Measurements from ENCODE around the gene NAA25.
"Not testable (repeated sequence)": the region's sequence is repeated elsewhere in the genome, so short reads cannot be mapped to it uniquely, and the experiment has no call there.

Gene NAA25

GRCh38 chr12:112013601-112014402 lies 94.8 kb downstream of the NAA25 start:
- peak overlapping the region; percentile 95 for H3K4me3 ChIP-seq (replicated peaks; ENCODE audit: low read depth, low read length)
- peak; percentile 82 for DNase-seq (ENCODE audit: low read depth)
- no peak for TF ChIP-seq CTCF (IDR thresholded peaks at IDR 0.05; ENCODE audit: low read length, missing control alignments)

DNA sequence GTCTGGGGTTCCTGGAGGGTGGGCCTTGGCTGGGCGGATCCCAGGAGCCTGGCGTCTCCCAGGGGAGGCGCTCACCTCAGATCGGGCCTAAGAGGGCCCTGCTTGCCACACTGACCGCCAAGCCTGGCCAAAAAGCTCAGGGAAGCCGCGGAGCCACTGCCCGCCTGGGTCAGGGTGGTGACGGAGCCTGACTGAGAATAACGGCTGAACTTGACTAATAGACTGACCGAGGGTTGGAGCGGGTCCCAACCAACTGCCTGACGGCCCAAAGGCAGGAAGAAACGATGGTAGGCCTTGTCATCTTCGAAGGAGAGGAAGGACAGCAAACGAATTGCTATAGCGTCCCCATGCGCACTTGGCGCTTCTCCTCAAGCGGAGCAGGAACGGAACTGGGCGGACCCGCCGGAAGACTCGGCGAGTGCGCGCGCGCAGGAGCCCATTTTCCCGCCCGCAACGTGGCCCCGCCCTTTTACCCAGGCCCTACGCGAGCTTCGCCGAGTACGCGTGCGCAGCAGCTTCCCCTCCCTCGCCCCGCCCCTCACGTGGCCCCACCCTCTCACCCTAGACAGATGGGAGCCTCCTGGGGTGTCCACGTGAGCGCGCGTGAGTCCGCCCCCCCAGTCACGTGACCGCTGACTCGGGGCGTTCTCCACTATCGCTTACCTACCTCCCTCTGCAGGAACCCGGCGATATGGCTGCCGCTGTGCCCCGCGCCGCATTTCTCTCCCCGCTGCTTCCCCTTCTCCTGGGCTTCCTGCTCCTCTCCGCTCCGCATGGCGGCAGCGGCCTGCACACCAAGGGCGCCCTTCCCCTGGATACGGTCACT lies 95.6 kb downstream of the NAA25 start, which contains the start of the genes ERP29 and TMEM116:
TSS of gene ERP29 (plus strand) at position 652 of the 826 bp plus-strand sequence. CDS start at position 692, 40 bp downstream.
TSS of gene TMEM116 (minus strand) at position 391 of the 826 bp plus-strand sequence. CDS start 7,895 bp downstream, outside the sequence.
- H3K4me3 ChIP-seq (replicated peaks; ENCODE audit: low read depth, low read length): peak within 1 kb of the TSS; percentile 95
- peak; percentile 43 for TF ChIP-seq CTCF (IDR thresholded peaks at IDR 0.05; ENCODE audit: low read length, missing control alignments)
- peak; percentile 99 for DNase-seq (ENCODE audit: low read depth)

- H3K4me3 ChIP-seq (replicated peaks; ENCODE audit: low read depth, low read length): no peak overlapping the region
- TF ChIP-seq CTCF (IDR thresholded peaks at IDR 0.05; ENCODE audit: low read length, missing control alignments): no peak
- no peak for DNase-seq (ENCODE audit: low read depth)
Measured at GRCh38 chr12:112011685-112012084, 96.9 kb downstream of the NAA25 start.

DNA sequence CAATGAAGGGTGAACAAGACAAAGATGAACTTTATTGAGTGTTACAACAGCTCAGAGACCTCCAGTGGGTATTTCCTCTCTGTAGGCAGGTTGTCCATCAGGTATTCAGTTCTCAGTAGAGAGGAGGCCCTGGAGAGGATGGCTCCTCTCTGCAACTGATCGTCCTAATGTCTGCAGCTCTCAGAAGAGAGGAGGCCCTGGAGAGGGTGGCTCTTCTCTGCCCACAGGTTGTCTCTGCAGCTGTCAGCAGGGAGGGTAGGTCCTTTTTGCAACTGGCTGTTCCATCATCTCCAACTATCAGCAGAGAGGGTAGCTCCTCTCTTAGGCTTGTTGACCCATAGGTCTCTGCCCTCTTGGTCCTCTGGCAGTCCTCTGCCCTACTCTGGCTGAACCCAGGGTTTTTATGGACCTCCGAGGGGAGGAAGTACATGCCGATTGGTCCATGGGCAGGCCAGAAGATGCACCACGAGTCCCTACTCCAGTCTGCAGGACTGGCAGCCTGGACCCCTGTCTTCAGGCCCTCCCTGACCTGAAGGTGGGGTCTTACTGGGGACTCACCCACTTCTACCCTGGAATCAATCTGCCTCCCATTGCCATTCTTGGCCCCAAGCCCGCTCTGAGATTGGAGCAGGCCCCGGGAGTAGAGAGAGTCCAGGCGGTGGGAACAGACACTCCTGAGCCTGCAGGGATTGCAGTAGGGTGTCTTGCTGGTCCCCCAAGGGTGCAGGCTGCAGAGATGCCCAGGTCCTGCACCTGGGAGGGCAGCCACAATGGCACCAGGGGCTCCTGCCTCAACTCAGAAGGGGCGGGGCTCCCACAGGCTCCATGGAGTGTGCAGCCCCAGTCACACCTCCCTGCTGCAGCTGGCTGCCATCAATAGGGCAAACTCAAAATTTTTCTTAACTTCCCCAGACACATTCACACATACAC lies 97.9 kb downstream of the NAA25 start:
- no peak for DNase-seq (ENCODE audit: low read depth)
- no peak for TF ChIP-seq CTCF (IDR thresholded peaks at IDR 0.05; ENCODE audit: low read length, missing control alignments)
- H3K4me3 ChIP-seq (replicated peaks; ENCODE audit: low read depth, low read length): no peak overlapping the region

- H3K4me3 ChIP-seq (replicated peaks; ENCODE audit: low read depth, low read length): not testable (repeated sequence)
Measured at GRCh38 chr12:112009596-112009995, 99.0 kb downstream of the NAA25 start.

GRCh38 chr12:112008918-112009317 lies 99.7 kb downstream of the NAA25 start:
- H3K4me3 ChIP-seq (replicated peaks; ENCODE audit: low read depth, low read length): no peak overlapping the region
- no peak for TF ChIP-seq CTCF (IDR thresholded peaks at IDR 0.05; ENCODE audit: low read length, missing control alignments)
- no peak for DNase-seq (ENCODE audit: low read depth)

More at GRCh38 chr12:112009596-112009995, 99.0 kb downstream of the NAA25 start:
- not testable (repeated sequence) for DNase-seq (ENCODE audit: low read depth)
